ENCODE measurements around the gene TMEM200B. TPM values are rescaled to one million over a fixed set of nuclear protein-coding genes. Genes with fewer than 3 reads are reported as not detected.

Gene TMEM200B
- total and polyA plus RNA-seq, 7 donors: 0.23 to 32.6 (median 24.6) TPM

GRCh38 chr1:29145739-29146437, 22.2 kb upstream of the TMEM200B start:
- TF ChIP-seq CTCF (IDR thresholded peaks at IDR 0.05) (no peak), EP300 (IDR thresholded peaks at IDR 0.05) (no peak), POLR2AphosphoS5 (IDR thresholded peaks at IDR 0.05) (no peak), POLR2A (IDR thresholded peaks at IDR 0.05) (no peak)
- H3K36me3 ChIP-seq: peaks cover 29 to 66% (median 40%) of the 10 kb centered on the region in 4 donors
- H3K27ac ChIP-seq: peak overlapping the region in 1 of 4 donors; percentile 52
- intact Hi-C loops (cut with DNase I): no loop called here
- no peaks in the 10 kb centered on the region for H3K27me3 ChIP-seq
- H3K9me3 ChIP-seq: no peaks in the 10 kb centered on the region
- H3K4me3 ChIP-seq: no peak overlapping the region
- 30 to 68% methylated on average over 8 of the region's 8 CpGs for WGBS, 2 donors
- H3K4me1 ChIP-seq: peaks cover 0 to 4% (median 0%) of the 10 kb centered on the region in 4 donors
- no peak for DNase-seq

DNA sequence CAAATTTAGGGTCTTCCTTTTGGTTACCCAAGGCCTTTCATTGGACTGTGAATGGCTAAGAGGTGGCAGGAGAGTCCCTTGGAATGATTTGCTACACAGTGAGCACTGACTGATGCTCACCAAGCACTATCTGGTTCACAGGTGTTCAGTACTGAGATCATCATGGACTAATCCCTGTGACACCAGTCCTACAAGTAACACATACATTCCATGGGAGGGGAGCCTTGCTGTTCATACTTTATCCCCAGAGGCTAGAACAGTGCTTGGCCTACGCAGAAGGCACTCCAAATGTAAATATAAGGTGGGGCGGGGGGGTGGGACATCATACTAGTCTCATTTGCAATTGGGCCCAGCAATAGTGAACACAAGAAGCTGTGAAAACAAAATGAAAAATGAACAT, 20.5 kb upstream of the TMEM200B start:
- TF ChIP-seq CTCF (IDR thresholded peaks at IDR 0.05) (no peak), POLR2AphosphoS5 (IDR thresholded peaks at IDR 0.05) (no peak), EP300 (IDR thresholded peaks at IDR 0.05) (no peak), POLR2A (IDR thresholded peaks at IDR 0.05) (no peak)
- H3K36me3 ChIP-seq: peaks cover 18 to 49% (median 23%) of the 10 kb centered on the region in 4 donors
- intact Hi-C loops (cut with DNase I): no loop called here
- no peak overlapping the region for H3K27ac ChIP-seq
- no peaks in the 10 kb centered on the region for H3K9me3 ChIP-seq
- no peak overlapping the region for H3K4me3 ChIP-seq
- peaks cover 0 to 4% (median 0%) of the 10 kb centered on the region in 4 donors for H3K4me1 ChIP-seq
- DNase-seq: no peak
- 85 to 96% methylated on average over 2 of the region's 2 CpGs for WGBS, 2 donors
- no peaks in the 10 kb centered on the region for H3K27me3 ChIP-seq

- no peaks in the 10 kb centered on the region for H3K9me3 ChIP-seq
- H3K27ac ChIP-seq: no peak overlapping the region
- TF ChIP-seq EP300 (IDR thresholded peaks at IDR 0.05) (no peak), POLR2AphosphoS5 (IDR thresholded peaks at IDR 0.05) (no peak), CTCF (IDR thresholded peaks at IDR 0.05) (no peak), POLR2A (IDR thresholded peaks at IDR 0.05) (no peak)
- H3K4me3 ChIP-seq: no peak overlapping the region
- H3K27me3 ChIP-seq: no peaks in the 10 kb centered on the region
- 84 to 90% methylated on average over 2 of the region's 2 CpGs for WGBS, 2 donors
- H3K36me3 ChIP-seq: peaks cover 3 to 35% (median 8%) of the 10 kb centered on the region in 4 donors
- no peak for DNase-seq
- intact Hi-C loops (cut with DNase I): no loop called here
- peaks cover 0 to 4% (median 0%) of the 10 kb centered on the region in 4 donors for H3K4me1 ChIP-seq
Measured at GRCh38 chr1:29142714-29143113, 19.0 kb upstream of the TMEM200B start.

- no peak for DNase-seq
- Histone ChIP-seq H3K4me3 (no peak overlapping the region), H3K27me3 (no peaks in the 10 kb centered on the region), H3K4me1 (peaks cover 0 to 15% (median 9%) of the 10 kb centered on the region in 4 donors), H3K27ac (no peak overlapping the region), H3K9me3 (no peaks in the 10 kb centered on the region), H3K36me3 (no peaks in the 10 kb centered on the region)
- intact Hi-C loops (cut with DNase I): no loop called here
- 62 to 74% methylated on average over 14 of the region's 14 CpGs for WGBS, 2 donors
- TF ChIP-seq POLR2AphosphoS5 (IDR thresholded peaks at IDR 0.05) (no peak), EP300 (IDR thresholded peaks at IDR 0.05) (no peak), POLR2A (IDR thresholded peaks at IDR 0.05) (no peak), CTCF (IDR thresholded peaks at IDR 0.05) (no peak)
Measured at GRCh38 chr1:29136391-29136915, 12.8 kb upstream of the TMEM200B start.
